ENCODE results near the gene CDH23. TPM values are rescaled to one million over a fixed set of nuclear protein-coding genes. Genes with fewer than 3 reads are reported as not detected.

Gene CDH23
- total RNA-seq, 2 donors from 2014 or later, result 3.9 to 4.4 TPM

GRCh38 chr10:71633920-71634319, 237.2 kb downstream of the CDH23 start:
- Histone ChIP-seq H3K27me3 (no peaks in the 10 kb centered on the region), H3K9me3 (no peaks in the 10 kb centered on the region), H3K4me3 (no peak overlapping the region), H3K4me1 (peaks cover 0 to 8% of the 10 kb centered on the region in 2 donors), H3K27ac (no peak overlapping the region), H3K36me3 (no peaks in the 10 kb centered on the region)
- no peak for TF ChIP-seq CTCF (IDR thresholded peaks at IDR 0.05)
- no peak for DNase-seq (ENCODE audit: low spot score)

- TF ChIP-seq CTCF (IDR thresholded peaks at IDR 0.05), result no peak
- H3K27ac ChIP-seq, result no peak overlapping the region
- H3K4me1 ChIP-seq, result peaks cover 0 to 13% of the 10 kb centered on the region in 2 donors
- H3K9me3 ChIP-seq, result no peaks in the 10 kb centered on the region
- no peak overlapping the region for H3K4me3 ChIP-seq
- no peak for DNase-seq (ENCODE audit: low spot score)
- H3K36me3 ChIP-seq, result no peaks in the 10 kb centered on the region
- no peaks in the 10 kb centered on the region for H3K27me3 ChIP-seq
Observed at GRCh38 chr10:71634531-71635164, 237.9 kb downstream of the CDH23 start.

- peaks cover 0 to 13% of the 10 kb centered on the region in 2 donors for H3K4me1 ChIP-seq
- H3K36me3 ChIP-seq, result no peaks in the 10 kb centered on the region
- H3K27ac ChIP-seq, result no peak overlapping the region
- no peak for DNase-seq (ENCODE audit: low spot score)
- no peaks in the 10 kb centered on the region for H3K9me3 ChIP-seq
- TF ChIP-seq CTCF (IDR thresholded peaks at IDR 0.05), result no peak
- no peaks in the 10 kb centered on the region for H3K27me3 ChIP-seq
- no peak overlapping the region for H3K4me3 ChIP-seq
Observed at GRCh38 chr10:71635251-71635866, 238.6 kb downstream of the CDH23 start.

GRCh38 chr10:71635867-71636266, 239.1 kb downstream of the CDH23 start:
- no peak for TF ChIP-seq CTCF (IDR thresholded peaks at IDR 0.05)
- H3K9me3 ChIP-seq, result no peaks in the 10 kb centered on the region
- no peak overlapping the region for H3K4me3 ChIP-seq
- H3K27ac ChIP-seq, result no peak overlapping the region
- H3K36me3 ChIP-seq, result no peaks in the 10 kb centered on the region
- H3K4me1 ChIP-seq, result peaks cover 0 to 13% of the 10 kb centered on the region in 2 donors
- no peaks in the 10 kb centered on the region for H3K27me3 ChIP-seq
- no peak for DNase-seq (ENCODE audit: low spot score)

GRCh38 chr10:71636588-71636987, 239.9 kb downstream of the CDH23 start:
- Histone ChIP-seq H3K36me3 (no peaks in the 10 kb centered on the region), H3K4me3 (no peak overlapping the region), H3K27me3 (no peaks in the 10 kb centered on the region), H3K9me3 (no peaks in the 10 kb centered on the region), H3K4me1 (peaks cover 0 to 13% of the 10 kb centered on the region in 2 donors), H3K27ac (no peak overlapping the region)
- no peak for DNase-seq (ENCODE audit: low spot score)
- TF ChIP-seq CTCF (IDR thresholded peaks at IDR 0.05), result no peak

Measured in right atrium auricular region (tissue), 2 donors.